Left renal cortex interstitium (tissue), 4 donors: ENCODE results near the gene PPP1R14D. TPM values are rescaled to one million over a fixed set of nuclear protein-coding genes. Genes with fewer than 3 reads are reported as not detected.

Experiments
- DNase-seq, 4 donors: peaks; one replicate each; pipeline ENCODE4 v3.0.0-alpha.2; 2013; ENCODE audit warnings: low read depth in 4 of 4, low spot score in 2 of 4, missing footprints in 1 of 4
- polyA plus RNA-seq, 4 donors: library from polyadenylated mRNA; unstranded; fragments of 120-200 nt; gene quantifications; one replicate each; pipeline ENCODE4 v1.2.1, GENCODE V29; 2013; ENCODE audit not compliant: insufficient read length in 4 of 4

PPP1R14D gene
- polyA plus RNA-seq, 4 donors: 0.48 to 0.99 (median 0.70) TPM

DNA sequence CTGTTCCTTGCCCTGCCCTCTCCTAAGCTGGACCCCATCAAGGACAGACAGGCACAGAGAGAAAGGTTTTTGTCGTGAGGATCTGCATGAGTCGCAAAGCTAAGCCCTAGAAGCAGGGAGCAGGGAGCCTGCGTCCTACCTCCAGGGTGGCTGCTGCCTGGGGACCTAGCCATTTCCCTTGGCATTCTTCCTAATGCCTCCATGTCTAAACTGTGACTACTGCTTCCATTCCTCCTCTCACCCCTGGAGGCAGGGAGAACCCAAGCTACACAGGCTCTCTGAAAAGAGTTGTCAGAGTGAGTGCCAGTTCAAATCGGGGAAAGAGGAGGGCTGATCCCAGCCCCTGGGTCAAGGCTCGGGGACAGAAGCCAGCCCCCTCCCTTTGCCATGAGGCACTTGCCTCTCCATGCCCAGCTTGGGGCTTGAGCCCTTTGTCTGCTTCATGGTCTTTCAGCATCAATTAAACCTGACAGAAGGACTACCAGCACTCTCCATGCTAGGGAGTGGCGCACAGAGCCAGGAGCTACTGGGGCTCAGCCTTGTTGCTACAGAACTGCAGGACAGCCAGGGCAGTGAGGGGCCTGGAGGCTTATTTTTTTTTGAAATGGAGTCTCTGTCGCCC lies 62.2 kb downstream of the PPP1R14D start:
- no peak for DNase-seq

Other genes starting within 250 kb of the PPP1R14D start
- gene KNL1, start 234.5 kb downstream of the PPP1R14D start, polyA plus RNA-seq: 10 to 100 TPM; 14.6 to 28.5 (median 20.8) TPM
- 10 to 100 TPM; 12.5 to 14.0 (median 13.2) TPM for gene RAD51, start 133.5 kb downstream of the PPP1R14D start, polyA plus RNA-seq
- 10 to 100 TPM; 35.7 to 45.7 (median 43.2) TPM for gene RMDN3, start 73.5 kb downstream of the PPP1R14D start, polyA plus RNA-seq
- gene GCHFR, start 64.6 kb downstream of the PPP1R14D start, polyA plus RNA-seq: 10 to 100 TPM; 41.0 to 51.6 (median 47.2) TPM
- gene C15orf62, start 58.7 kb downstream of the PPP1R14D start, polyA plus RNA-seq: 1 to 10 TPM; 1.6 to 4.9 (median 3.2) TPM
- gene ZFYVE19, start 21.6 kb downstream of the PPP1R14D start, polyA plus RNA-seq: 10 to 100 TPM; 24.9 to 34.9 (median 28.5) TPM
- gene DNAJC17, start 21.2 kb downstream of the PPP1R14D start, polyA plus RNA-seq: 10 to 100 TPM; 38.0 to 45.4 (median 41.7) TPM
- gene SPINT1, start 15.3 kb upstream of the PPP1R14D start, polyA plus RNA-seq: 10 to 100 TPM; 62.6 to 78.0 (median 69.5) TPM
- 1 to 10 TPM; 1.6 to 2.3 (median 1.8) TPM for gene RHOV, start 45.5 kb upstream of the PPP1R14D start, polyA plus RNA-seq
- gene VPS18, start 65.7 kb upstream of the PPP1R14D start, polyA plus RNA-seq: 10 to 100 TPM; 16.8 to 19.9 (median 18.7) TPM
- 1 to 10 TPM; 6.9 to 8.4 (median 8.0) TPM for gene DLL4, start 100.6 kb upstream of the PPP1R14D start, polyA plus RNA-seq
- 1 to 10 TPM; 3.1 to 4.9 (median 3.8) TPM for gene CHAC1, start 124.8 kb upstream of the PPP1R14D start, polyA plus RNA-seq